Activated CD8-positive, alpha-beta memory T cell treated with anti-CD3 and anti-CD28 coated beads for 24 hours (primary cell): ENCODE results near the gene PREX1.

Source experiments
- DNase-seq: peaks from one replicate; pipeline ENCODE4 v3.0.0-alpha.2; 2020

The PREX1 gene

GRCh38 chr20:48649868-48650267 is 177.9 kb downstream of the PREX1 start:
- no peak for DNase-seq

- DNase-seq = no peak
Observed at GRCh38 chr20:48649104-48649626, 178.6 kb downstream of the PREX1 start.

GRCh38 chr20:48648482-48649051 is 179.2 kb downstream of the PREX1 start:
- DNase-seq = no peak

GRCh38 chr20:48647858-48648257 is 179.9 kb downstream of the PREX1 start:
- no peak for DNase-seq

- no peak for DNase-seq
Observed at GRCh38 chr20:48645666-48646065, 182.1 kb downstream of the PREX1 start.

GRCh38 chr20:48644286-48644828 is 183.4 kb downstream of the PREX1 start:
- no peak for DNase-seq

- DNase-seq = no peak
Observed at GRCh38 chr20:48642105-48642880, 185.5 kb downstream of the PREX1 start.

- no peak for DNase-seq
Observed at GRCh38 chr20:48640871-48641270, 186.9 kb downstream of the PREX1 start.

GRCh38 chr20:48639899-48640298 is 187.9 kb downstream of the PREX1 start:
- no peak for DNase-seq

- no peak for DNase-seq
Observed at GRCh38 chr20:48638546-48638945, 189.3 kb downstream of the PREX1 start.

GRCh38 chr20:48637461-48637860 is 190.3 kb downstream of the PREX1 start:
- no peak for DNase-seq

- DNase-seq = no peak
Observed at GRCh38 chr20:48636301-48636700, 191.5 kb downstream of the PREX1 start.

GRCh38 chr20:48635791-48636267 is 192.0 kb downstream of the PREX1 start:
- peak; percentile 85 for DNase-seq

GRCh38 chr20:48635361-48635760 is 192.4 kb downstream of the PREX1 start:
- DNase-seq = no peak

- no peak for DNase-seq
Observed at GRCh38 chr20:48634641-48635040, 193.2 kb downstream of the PREX1 start.

GRCh38 chr20:48633620-48634257 is 194.1 kb downstream of the PREX1 start:
- no peak for DNase-seq

- no peak for DNase-seq
Observed at GRCh38 chr20:48632825-48633619, 194.8 kb downstream of the PREX1 start.

GRCh38 chr20:48632017-48632824 is 195.6 kb downstream of the PREX1 start:
- no peak for DNase-seq

GRCh38 chr20:48631114-48632016 is 196.4 kb downstream of the PREX1 start:
- no peak for DNase-seq

- DNase-seq = no peak
Observed at GRCh38 chr20:48630342-48631075, 197.3 kb downstream of the PREX1 start.
